Cerebellar nuclear complex (tissue), 1 donor: Measurements from ENCODE around the gene PHLPP1.

Experiments used
- DNase-seq, 2 experiments: peaks; one replicate each; lab custom pipeline; 2025; lab: John Stamatoyannopoulos, UW

PHLPP1 gene

DNA sequence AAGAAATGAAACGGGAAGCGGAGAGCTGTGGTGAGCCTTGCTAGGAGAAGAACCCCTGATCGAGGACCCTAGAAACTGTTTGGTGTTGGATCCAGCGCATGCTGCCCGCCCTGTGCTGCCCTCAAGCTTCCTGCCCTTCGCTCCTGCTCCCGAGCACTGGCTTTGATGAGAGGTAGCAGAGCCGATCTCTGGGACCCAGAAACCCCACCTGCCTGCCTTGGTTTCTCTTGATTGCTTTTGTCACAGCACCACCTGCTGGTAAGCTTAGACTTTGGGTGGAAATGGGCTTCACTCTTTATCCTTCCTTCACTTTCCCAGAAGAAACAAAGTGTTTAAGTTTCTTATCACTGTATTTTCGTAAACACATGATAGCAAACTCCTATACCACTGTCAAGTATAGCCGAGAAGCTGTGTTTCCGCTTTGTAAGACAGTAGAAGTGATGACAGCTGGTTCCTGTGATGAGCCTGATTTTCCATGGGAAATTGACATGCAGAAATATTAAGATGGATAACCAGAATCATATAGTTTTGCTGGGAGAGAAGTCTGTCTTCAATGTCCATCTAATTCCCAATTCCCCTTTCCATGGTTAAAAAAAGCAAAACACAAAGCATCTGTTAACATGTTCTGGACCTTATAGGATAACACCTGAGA is 267.4 kb downstream of the PHLPP1 start:
- DNase-seq: peak in 1 of 2 experiments; percentile 10

DNA sequence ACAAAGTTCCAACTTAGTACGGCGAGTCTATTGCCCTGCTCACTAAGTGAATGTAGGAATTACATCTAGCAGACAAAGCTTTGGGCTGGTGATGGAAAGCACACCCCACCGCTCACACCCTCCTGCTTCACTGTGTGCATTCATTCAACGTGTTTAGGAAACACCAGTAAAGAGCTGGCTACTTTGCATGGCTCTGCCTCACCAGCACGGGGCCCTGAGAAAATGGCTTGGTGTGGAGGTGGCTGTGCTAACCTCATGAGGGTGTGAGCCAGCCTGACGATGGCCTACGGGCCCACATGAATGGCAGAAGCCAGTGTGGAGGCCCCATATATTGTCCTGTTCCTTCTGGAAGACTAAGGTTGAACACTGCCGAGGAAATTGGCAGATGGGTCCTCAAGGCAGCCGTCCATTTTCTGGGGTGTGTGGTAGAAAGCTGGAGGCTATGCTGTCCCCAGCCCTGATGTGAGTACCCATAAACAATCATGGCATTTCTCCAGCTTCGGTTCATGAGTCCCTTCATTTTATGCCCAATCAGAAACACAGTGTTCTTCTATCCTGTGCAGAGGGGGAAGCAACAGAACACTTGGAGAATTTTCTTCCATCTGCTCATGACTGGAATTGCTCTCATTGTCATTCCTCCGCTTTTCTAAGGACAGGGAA is 269.4 kb downstream of the PHLPP1 start:
- no peak for DNase-seq

DNA sequence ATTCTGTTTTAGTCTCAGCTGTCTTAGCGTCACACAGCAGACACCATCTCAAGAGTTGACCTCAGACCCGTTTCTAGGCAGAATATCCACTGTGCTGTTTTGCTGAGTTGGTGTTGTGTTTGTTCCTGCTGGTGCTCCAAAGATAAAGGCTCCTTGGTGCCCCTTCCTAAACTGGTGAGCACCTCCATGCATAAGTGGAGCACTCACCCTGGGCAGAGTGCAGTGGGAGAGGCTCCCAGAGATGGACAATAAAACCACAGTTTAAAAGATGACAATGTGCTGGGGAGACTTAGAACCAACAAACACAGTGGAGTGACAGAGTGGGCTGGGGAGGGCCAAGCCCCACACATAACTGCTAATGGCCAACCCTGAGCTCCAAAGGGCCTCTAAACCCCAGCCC is 271.1 kb downstream of the PHLPP1 start:
- DNase-seq: no peak

DNA sequence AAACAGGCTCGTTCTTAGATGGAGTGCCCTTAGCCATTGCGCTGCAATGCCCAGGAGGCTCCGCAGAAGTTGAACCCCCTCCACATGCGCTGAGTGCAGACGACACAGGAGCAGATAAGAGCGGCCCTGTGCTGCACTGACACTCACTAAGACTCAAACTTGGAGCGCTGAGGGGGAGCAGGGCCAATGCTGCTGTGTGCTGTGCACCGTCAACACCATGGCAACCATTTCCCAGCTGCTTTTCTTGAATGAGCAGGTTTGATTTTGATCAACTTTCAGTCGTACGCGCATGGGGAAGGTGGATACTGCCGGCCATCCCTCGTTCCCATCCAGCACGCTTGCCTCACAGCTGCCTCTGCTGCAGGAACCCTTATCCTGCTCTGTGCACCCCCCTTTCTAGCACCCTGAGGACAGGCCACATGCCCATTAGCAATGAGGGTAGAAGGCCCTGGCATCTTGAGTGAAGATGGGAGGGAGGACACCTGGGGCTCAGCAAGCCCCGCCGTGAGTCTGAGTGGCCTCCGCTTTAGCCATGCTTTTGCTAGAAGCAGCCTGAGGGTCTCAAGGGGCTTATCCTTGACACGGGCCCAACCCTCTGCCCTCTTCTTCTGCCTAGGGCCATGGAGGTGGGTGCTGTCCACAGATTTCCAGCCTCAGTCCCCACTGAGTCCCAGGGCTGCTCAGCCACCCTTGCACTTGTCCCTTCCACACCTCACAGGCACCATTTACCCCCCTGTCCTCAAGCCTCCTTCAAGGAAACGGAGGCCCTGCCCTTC is 271.9 kb downstream of the PHLPP1 start:
- DNase-seq: no peak

DNA sequence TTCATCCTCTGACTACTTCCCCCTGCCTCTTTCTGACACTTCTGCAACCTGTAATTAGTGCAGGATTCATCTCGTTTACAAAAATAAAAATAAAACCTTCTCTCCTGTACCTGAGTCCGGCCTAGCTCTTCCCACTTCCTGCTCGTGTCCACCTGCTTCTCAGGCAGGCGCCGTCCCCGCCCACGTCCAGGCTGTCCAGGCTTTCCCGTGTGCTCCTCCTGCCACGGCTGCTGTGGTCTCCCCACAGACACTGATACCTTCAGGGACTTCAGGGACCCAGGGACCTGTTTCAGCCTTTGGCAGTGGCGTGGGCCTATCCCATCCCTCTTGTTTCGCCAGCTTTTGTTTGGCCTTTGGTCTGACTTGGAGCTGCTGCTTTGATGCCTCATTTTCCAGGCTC is 272.5 kb downstream of the PHLPP1 start:
- no peak for DNase-seq

DNA sequence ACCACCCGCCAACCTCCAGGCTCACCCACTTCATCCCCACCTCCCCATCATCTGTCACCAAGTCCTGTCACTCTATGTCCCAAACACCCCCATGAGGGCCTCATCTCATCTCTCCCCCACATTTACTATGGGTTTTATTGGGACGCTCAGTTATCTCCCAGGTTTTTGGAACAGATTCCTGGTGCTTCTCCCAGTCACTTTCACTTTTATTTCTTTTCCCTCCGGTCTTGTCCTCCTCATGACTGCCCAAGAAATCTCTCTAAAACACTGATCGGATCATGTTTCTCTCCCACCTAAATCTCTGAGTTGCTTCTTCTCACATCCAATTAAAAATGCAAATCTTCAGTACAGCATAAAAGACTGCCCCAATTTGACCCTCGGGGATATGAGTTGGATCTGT is 273.1 kb downstream of the PHLPP1 start:
- no peak for DNase-seq

DNA sequence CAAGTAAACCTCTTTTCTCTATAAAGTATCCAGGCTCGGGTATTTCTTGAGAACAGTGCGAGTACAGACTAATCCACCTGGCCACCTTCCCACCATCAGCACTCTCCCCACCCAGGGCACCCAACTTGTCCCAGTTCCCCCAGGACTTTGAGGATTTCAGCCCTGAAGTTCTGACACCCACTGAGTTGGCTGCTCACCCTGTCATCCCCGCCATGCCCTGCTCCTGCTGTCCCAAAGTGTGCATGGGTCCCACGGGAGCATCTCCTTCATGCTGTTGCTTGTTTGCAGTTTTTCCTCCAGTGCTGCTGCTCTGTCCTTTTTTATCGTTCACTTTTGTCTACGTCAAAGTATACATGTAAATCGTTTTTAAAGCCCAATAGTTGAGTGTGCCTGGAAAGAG is 273.9 kb downstream of the PHLPP1 start:
- DNase-seq: no peak

DNA sequence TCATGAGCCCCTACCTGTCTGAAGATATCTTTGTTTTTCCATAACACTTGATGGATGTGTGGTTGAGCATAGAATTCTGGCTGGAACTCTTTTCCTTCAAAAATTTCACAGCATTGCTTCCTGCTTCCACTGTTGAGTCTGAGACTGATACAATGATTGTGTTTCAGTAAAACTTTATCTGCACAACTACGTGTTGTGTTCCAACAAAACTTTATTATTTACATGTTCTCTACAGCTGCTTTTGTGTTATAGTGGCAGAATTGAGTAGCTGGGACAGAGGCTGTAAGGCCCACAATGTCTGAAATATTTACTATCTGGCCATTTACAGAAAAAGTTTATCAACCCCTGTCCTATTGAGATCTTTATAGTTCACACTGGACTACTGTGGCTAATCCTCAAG is 275.3 kb downstream of the PHLPP1 start:
- DNase-seq: no peak

DNA sequence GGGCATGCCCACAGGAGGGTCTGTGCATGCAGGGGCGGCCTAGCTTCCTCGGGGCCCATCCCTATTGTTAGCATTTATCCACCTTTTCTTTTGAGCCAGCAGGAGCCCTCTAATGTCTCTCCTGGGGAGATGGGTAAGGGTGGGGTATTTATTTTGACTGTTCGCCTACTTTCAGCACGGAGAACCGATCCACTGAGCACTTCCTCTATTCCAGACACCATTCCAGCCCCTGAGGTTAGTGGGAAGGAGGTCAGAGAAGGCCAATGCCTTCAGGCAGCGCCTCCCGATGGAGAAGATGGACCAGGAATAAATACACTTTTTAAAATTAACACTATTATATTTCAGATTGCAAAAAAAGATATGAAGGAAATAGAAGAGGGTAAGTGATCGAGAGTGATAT is 276.0 kb downstream of the PHLPP1 start:
- DNase-seq: no peak

DNA sequence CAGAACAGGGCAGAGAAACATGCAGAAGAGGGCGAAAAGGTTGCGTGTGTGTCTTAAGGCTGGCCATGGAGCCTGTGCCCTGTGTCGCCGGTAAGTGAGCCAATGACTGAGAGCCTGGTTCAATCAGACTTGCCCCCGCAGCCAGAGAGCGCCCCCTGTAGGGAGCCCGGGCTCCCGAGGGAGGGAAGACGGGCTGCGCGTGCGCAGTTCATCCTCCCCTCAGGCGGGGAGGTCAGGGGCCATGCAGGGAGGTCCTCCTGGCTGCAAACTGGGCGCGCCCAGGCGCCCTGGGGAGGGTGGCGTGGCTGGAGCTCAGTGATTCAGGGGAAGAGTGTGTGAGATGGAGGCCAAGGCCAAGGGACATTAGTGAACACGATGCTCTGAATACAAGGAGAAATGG is 276.6 kb downstream of the PHLPP1 start:
- no peak for DNase-seq

DNA sequence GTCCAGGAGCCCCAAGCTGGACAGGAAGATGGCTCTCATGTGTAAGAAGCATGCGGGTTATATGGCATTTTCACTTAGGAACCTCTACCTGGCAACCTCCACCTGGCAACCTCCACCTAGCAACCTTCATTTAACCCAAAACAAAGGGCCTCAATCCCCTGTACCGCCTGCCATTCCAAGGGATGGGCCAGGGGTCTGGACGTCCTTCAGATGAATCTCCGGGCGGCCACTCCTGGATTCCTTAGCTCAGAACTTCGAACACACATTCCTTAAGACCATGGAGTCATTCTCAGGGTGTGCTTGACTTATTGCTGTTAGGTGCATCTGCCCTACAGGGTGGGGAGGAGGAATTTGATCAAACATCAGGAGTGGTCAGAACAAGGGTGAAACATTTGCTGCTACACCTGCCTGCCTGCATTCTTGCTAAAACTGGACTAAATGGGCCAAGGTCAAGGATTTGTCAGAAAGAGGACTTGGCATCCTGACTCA is 277.6 kb downstream of the PHLPP1 start:
- no peak for DNase-seq

DNA sequence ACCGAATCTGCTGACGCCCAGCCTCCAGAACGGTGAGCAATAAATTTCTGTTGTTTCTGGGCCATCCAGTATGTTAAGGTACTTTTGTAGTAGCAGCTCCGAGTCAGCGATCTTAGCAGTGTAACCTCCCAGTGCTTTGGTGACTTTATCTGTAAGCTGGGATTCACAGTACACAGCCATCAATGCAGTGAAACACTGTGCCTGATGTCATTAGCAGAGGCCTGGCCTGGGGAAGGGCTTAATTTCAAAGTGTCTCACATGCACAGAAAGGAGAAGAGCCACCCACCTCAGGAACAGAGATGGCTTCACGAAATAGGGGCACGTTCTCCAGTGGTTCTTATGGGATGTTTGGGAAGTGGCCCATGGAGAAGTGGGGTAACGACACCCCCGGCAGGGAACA is 281.2 kb downstream of the PHLPP1 start:
- DNase-seq: no peak

DNA sequence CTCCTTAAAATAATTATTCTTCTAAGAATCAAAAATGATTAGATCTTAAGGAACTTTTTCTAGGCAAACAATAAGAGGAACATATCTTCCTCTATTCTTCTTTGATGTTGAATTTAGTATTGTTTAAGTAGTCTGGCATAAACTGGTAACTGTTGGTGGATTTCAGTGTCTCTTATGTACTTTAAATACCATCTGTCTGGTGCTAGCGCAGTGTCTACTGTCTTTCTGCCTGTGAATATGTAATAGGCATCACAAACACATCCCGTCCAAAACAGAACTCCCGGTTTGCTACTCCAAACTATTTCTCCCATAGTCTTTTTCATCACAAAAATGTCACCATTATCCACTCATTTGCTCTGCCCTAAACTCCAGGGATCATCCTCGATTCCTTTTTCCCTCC is 281.7 kb downstream of the PHLPP1 start:
- DNase-seq: no peak

DNA sequence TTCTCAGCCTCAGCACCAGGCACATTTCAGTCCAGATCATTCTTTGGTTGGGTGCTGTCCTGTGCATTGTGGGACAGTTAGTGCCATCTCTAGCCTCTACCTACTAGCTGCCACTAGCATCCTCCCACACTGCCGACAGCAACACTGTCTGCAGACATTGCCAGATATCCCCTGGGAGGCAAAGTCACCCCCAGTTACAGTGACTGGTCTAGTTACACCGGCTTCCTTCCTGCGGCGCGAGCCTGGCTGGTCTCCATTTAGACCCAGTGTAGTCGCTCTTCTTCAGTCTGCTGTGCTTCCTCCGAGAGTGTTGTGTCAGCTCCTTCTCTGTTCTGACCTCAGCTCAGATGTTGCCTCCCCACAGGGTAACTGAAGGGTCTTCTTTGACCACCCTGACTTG is 283.1 kb downstream of the PHLPP1 start:
- DNase-seq: no peak

DNA sequence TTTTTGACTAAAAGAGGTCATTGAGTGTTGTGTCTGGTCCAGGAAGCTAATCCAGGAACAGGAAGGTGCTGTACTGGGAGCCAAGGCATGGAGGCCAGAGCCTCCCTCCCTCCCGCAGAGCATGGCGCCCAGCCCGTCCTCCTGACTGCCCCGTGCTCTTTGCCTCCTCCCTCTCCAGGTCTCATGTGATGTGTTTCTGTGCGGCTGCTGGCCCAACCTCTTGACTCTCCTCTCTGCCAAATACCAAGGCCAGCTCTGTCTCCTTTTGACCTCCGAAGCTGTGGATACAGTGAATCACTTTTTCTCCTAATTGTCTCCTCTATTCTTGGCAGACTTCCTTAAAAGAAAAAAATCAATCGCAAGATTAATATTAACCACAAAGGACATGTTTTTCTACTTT is 284.1 kb downstream of the PHLPP1 start:
- no peak for DNase-seq

DNA sequence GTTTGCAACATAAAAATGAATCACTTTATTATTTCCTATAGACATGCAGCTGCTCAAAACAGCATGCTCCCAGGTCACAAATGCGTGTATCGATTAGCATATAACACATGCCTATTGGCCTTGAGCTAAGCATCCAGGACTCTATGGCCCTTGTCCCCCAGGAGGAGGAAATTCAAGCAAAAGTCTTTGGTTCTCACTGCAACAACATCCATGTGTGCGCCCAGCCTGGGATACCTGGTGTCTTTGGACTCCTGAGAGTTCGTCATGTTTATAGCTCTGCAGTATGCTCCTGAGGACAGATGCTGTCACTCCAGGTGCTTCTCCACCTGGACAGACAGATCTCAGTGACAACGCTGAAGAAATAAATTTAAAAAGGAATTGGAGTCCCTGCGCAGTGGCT is 284.6 kb downstream of the PHLPP1 start:
- no peak for DNase-seq

DNA sequence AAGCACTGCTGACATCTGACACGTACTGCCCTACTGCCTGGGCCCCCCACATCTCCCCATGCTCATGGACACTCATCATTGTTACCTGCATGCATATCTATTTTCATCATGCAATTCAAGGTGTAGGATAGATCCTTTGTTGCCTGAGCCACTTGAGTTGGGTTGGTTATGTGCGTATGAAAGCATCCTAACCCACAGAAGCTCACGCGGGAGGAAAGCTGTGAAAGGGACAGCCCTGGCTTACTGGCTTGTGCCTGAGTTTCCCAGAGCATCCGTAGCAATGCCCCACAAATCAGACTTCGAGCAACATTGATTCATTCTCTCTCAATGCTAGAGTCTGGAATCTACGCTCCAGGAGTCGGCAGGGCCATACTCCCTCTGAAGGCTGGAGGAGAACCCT is 285.5 kb downstream of the PHLPP1 start:
- no peak for DNase-seq

DNA sequence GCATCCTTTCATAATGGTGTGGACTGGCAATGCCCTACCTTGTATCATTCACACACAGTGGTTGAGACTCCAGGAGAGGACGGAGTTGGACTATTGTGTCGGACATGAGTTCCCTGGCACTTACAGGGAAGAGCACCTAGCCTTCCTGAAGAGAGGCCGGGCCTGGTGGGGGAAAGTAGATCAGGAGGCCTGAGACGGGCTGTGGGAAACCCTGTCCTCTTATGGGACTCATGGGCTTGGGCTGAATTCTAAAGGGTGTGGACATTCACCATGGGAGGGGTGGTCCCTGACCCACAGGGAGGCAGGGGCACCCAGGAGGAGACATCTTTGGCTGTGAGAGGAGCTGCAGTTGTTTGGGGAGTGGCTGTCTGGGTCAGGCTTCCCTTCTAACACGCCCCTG is 286.5 kb downstream of the PHLPP1 start:
- DNase-seq: no peak

DNA sequence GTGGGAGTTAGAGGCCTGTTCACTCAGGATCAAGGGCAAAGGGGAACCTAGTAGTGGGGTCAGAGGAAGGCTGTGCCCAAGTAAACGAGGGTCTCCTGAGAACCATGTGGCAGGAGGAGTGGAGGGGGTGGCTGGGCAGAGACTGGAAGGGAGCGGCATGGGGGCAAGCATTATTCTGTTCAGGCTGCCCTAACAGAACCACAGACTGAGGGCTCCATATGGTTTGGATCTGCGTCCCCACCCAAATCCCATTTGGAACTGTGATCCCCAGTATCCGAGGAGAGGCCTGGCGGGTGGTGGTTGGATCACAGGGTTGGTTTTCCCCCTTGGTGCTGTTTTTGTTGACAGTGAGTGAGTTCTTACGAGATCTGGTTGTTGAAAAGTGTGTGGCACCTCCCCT is 287.0 kb downstream of the PHLPP1 start:
- DNase-seq: no peak

DNA sequence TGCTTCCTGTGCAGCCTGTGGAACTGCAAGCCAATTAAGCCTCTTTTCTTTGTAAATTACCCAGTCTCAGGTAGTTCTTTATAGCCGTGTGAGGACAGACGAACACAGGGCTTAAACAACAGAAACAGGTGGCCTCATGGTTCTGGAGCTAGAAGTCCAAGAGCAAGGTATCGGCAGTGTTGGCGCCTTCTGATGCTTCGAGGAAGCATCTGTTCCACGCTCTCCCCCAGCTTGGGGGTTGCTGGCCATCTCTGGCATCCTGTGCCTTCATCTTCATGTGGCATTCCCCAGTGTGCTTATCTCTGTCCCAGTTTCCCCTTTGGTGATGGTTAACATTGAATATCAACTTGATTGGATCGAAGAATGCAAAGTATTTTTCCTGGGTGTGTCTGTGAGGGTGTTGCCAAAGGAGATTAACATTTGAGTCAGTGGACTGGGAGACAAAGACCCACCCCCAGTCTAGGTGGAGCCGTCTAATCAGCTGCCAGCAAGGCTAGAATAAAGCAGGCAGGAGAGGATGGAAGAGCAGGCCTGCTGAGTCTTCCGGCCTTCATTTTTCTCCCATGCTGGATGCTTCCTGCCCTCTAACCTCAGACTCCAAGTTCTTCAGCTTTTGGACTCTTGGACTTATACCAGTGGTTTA is 287.6 kb downstream of the PHLPP1 start:
- no peak for DNase-seq

DNA sequence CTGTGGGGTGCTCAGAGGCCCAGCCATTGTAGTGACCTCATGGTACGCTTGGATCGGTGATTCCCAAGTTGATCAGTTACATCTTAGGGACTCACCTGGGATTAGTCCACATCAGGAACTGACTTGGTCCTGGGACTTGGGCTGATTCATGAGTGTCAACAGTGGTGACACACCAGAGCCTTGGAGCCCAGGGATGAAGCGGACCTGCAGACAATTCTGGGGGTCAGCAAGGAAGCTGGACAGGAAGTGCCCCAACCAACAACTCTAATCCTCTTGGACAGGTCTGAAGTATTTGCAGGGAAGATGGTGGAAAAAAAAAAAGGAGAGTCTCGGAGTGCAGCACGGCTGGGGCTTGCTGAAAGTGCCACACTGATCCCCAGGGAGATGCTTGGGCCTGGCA is 288.6 kb downstream of the PHLPP1 start:
- DNase-seq: no peak

DNA sequence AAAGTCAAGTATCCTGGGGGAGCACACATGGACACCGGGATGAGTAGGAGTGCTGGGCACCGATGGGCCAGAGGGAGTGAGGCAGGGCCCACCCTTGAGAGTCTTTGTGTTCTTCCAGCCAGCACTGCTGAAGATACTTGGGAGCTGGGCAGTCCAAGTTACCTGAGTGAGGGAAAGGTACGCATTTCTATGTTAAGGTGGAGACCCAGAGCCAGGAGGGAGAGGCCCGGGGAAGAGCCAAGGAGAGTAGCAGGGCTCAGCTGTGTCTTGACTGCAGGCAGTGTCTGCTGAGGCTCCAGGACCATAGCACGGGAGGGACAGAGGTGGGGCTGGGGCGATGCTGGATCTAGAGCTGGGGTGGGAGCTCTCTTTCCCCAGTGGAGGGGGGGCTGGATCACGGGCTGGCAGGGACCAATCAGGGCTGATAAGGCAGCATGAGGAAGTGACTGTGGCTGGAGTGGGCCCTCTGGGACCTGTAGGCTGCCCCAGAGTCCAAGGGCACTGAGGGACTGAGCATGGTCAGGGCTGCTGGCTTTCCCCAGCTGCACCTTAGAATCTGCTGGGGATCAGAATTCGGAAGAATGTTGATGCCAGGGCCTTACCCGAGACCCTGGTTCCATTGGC is 289.2 kb downstream of the PHLPP1 start:
- no peak for DNase-seq
